ENCODE measurements around the gene SHROOM4.

The SHROOM4 gene

GRCh38 chrX:50776248-50776647 lies 37.7 kb downstream of the SHROOM4 start:
- H3K4me3 ChIP-seq (ENCODE audit: low read depth, low read length) = no peak overlapping the region
- POLR2A ChIA-PET = no interaction called here
- no peak for DNase-seq (ENCODE audit: low read depth, low spot score)

GRCh38 chrX:50771382-50771781 lies 42.6 kb downstream of the SHROOM4 start:
- no peak overlapping the region for H3K4me3 ChIP-seq (ENCODE audit: low read depth, low read length)
- TF ChIP-seq CTCF (IDR thresholded peaks at IDR 0.05; ENCODE audit: insufficient read depth, low read length, missing control alignments) = no peak
- DNase-seq (ENCODE audit: low read depth, low spot score) = no peak
- POLR2A ChIA-PET = no interaction called here
- CTCF ChIA-PET = no interaction called here

More at GRCh38 chrX:50776248-50776647, 37.7 kb downstream of the SHROOM4 start:
- no peak for TF ChIP-seq CTCF (IDR thresholded peaks at IDR 0.05; ENCODE audit: insufficient read depth, low read length, missing control alignments)
- CTCF ChIA-PET = no interaction called here

- POLR2A ChIA-PET = no interaction called here
Measured at GRCh38 chrX:50770702-50771101, 43.3 kb downstream of the SHROOM4 start.

GRCh38 chrX:50769389-50770063 lies 44.5 kb downstream of the SHROOM4 start:
- CTCF ChIA-PET = no interaction called here
- POLR2A ChIA-PET = no interaction called here
- H3K4me3 ChIP-seq (ENCODE audit: low read depth, low read length) = no peak overlapping the region
- no peak for DNase-seq (ENCODE audit: low read depth, low spot score)
- no peak for TF ChIP-seq CTCF (IDR thresholded peaks at IDR 0.05; ENCODE audit: insufficient read depth, low read length, missing control alignments)

More at GRCh38 chrX:50770702-50771101, 43.3 kb downstream of the SHROOM4 start:
- no peak for DNase-seq (ENCODE audit: low read depth, low spot score)
- no peak for TF ChIP-seq CTCF (IDR thresholded peaks at IDR 0.05; ENCODE audit: insufficient read depth, low read length, missing control alignments)
- H3K4me3 ChIP-seq (ENCODE audit: low read depth, low read length) = no peak overlapping the region
- CTCF ChIA-PET = no interaction called here

GRCh38 chrX:50768801-50769200 lies 45.2 kb downstream of the SHROOM4 start:
- DNase-seq (ENCODE audit: low read depth, low spot score) = no peak
- CTCF ChIA-PET = no interaction called here
- H3K4me3 ChIP-seq (ENCODE audit: low read depth, low read length) = no peak overlapping the region
- TF ChIP-seq CTCF (IDR thresholded peaks at IDR 0.05; ENCODE audit: insufficient read depth, low read length, missing control alignments) = no peak
- POLR2A ChIA-PET = no interaction called here

- no peak for DNase-seq (ENCODE audit: low read depth, low spot score)
- no peak for TF ChIP-seq CTCF (IDR thresholded peaks at IDR 0.05; ENCODE audit: insufficient read depth, low read length, missing control alignments)
- ChIA-PET POLR2A (no interaction called here), CTCF (no interaction called here)
- no peak overlapping the region for H3K4me3 ChIP-seq (ENCODE audit: low read depth, low read length)
Measured at GRCh38 chrX:50765986-50766385, 48.0 kb downstream of the SHROOM4 start.
